HG03520 (cell line): ENCODE measurements around the gene PACSIN3.
"Not testable (repeated sequence)": the region's sequence is repeated elsewhere in the genome, so short reads cannot be mapped to it uniquely, and the experiment has no call there.

ENCODE experiments used
- ATAC-seq: cut with Tn5 transposase; IDR thresholded peaks from one replicate; pipeline ENCODE4 v1.9.1; 2021; ENCODE audit warnings: mild to moderate bottlenecking, moderate library complexity; ENCODE audit not compliant: unreplicated experiment

Gene PACSIN3

DNA sequence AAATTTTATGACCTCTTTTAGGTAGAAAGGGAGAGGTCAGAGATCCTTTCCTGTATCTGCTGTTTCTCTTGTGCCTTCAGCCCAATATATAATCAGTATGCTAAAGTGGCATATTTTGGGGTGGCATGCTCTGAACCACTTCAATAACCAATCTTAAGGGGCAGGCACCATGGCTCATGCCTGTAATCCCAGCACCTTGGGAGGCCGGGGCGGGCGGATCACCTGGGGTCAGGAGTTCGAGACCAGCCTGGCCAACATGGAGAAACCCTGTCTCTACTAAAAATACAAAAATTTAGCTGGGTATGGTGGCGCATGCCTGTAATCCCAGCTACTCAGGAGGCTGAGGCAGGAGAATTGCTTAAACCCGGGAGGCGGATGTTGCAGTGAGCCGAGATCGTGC, 11.9 kb upstream of the PACSIN3 start:
- not testable (repeated sequence) for ATAC-seq

DNA sequence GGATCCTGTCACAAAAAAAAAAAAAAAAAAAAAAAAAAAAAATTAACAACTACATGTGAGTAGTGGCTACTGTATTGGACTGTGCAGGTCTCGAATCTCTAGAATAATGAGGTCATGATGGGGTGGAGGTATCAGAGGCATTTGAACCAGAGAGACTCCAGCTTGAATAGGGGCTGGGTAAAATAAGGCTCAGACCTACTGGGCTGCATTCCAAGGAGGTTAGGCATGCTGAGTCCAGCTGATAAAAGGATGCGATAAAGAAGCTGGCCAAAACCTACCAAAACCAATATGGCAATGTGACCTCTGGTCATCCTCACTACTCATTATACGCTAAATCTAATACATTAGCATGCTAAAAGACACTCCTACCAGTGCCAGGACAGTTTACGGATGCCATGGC, 5.9 kb upstream of the PACSIN3 start:
- no peak for ATAC-seq

DNA sequence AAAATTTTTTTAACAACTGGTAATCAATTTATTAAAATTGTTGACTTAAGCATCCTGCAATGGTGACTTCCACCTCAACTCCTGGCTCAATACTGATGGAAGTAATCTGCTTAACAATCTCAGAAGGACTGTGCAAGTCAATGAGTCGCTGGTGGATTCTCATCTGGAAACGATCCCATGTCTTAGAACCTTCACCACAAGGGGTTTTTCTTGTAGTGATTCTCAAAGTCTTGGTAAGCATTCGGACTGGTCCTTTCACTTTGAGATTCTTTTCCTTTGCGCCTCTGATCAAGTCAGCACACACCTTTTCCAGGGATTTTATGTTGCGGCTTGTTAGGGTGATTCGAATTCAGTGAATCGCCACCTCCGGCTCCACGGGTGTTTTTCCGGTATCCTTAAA, 4.9 kb upstream of the PACSIN3 start:
- ATAC-seq, result not testable (repeated sequence)

DNA sequence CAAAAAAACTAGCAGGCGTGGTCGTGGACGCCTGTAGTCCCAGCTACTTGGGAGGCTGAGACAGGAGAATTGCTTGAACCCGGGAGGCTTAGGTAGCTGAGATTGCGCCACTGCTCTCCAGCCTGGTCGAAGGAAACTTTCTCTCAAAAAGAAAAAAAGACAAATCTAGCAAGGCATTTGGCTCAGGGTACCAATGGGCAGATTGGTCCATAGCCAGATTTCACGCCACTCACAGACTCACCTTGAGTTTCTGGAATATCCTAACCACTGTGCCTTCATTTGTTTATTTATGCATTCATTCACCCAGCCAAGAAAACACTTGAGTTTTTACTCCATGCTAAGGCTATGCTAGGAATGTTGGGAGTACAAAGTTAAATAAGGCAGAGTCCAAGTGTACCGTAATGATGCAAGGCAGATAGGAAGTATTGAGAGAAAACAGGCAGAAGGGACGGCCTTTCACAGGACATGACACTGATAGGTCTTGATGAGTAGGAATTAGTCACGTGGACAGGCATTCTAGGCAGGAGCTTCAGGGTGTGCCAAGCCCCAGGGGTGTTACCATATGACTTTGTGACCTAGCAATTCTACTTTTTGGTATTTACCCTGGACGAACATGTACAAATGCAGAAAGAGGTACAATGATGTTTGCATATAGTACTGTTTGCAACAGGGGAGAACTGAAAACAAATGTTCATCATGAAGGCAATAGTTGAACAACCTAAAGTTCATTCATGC, 3.0 kb upstream of the PACSIN3 start:
- ATAC-seq, result no peak

DNA sequence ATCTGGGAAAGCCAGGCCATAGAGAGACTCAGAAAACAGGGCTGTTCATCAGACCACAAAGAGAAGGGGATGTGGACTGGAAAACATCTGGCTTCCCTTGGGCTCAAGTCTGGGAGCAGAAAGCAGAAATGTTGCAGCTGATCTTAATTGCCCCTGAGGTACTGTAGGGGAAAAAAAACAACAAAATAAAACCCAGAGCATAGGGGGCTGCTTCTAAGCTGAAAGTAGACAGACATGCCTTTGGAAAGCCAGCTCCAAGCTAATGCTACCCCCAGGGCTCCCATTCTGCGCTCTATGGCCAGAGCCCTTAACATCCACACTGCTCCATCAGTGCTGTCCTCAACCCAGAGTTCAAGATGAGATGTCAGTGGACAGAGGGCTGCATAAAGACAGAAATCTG, 2.0 kb upstream of the PACSIN3 start:
- ATAC-seq, result no peak

DNA sequence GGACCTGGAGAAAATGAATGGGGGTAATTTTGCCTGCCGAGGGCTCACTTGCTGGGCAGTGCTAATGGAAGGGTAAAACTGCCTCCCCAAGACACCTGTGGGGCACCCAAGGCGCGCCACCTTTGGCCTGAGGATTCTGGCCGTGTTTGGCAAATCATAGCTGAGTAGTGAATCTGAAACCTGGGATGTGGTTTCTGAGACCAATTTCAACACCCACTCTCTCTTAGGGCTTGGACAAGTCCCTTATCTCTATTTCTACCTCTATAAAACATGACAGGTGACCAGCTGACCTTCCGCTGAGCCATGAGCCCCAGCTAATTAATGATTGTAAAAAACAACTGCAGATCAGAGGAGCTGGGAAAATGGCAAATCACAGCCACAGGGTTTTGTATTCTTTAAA, 1.5 kb upstream of the PACSIN3 start:
- no peak for ATAC-seq

DNA sequence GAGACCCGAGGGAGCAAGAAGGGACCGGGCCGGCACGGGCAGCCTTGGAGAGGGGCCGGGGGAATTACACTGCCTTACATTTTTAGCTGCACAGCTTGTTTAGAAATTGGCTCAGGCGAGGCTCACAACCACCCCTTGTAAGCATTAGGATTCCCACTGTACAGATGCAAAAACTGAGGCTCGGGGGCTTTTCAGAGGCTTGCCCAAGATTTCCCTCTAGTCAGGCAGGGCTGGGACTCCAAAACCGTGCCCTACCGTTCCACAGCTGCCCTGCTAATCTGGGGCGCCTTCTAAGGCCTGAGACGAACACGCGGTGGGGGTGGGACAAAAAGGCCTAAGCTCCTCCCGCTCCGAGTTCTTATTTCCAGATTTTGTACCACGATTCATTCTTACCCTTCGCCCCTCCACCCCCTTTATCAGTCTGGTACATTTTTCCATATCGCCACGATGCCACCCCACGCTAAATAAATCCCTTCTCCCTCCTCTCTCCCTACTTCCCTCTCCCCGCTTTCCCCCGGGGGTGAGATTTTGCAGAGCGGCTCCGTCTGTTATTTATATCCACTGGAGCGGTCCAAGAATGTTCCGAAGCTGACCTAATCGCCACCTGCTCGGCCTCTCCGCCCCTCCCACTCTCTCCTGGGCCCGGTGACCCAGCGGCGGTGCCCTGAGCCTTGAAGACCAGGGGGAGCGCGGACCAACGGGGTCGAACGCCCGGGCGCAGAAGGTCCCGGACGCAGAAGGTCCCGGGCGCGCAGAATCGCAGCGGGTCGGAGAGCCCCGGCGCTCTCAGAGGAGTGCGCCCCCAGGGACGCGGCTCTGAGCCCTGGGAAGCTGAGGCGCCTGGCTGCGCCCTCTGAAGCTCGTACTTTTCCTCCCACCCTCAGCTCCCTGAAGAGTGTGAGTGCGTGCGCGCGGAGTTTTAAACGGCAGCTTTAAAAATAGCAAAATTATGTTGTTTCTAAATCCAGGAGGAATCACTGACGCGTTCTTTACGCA, 764 bp upstream of the PACSIN3 start:
- no peak for ATAC-seq

DNA sequence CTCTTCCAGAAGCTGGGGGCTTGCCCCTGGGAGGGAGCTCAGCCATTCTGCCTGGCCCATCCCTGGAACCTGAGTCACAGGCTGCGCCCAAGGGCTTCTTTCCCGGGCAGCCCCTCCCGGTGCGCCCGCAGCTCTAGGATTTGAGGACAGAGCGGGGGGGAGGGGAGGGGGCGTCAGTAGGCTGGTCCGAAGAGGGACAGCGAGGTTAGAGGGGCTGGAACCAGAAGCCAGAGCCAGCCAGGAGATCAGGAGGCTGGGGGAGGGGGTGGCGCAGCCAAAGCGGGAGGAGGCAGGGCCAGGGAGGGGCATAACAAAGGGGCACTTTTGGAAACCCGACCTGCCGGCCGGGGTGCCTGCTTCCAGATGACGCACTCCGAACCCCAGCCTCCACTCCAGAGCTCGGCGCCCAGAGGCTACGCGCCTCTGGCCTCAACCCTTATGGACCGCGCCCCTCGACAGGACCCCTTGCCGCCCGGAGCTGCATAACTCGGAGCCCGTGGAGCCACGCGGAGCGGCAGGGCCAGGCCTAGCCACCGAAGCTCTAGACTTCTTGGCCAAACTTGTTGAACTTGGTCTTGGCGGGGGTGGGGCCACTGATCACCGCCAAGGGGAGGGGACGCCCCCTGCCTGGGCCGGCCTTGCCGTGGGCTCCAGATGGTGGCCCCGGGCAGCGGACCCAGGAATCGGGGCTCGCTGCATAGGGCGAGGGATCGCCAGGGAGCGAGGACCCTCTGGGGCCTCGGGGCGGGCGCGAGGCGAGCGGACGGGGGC, 744 bp downstream of the PACSIN3 start:
- no peak for ATAC-seq

DNA sequence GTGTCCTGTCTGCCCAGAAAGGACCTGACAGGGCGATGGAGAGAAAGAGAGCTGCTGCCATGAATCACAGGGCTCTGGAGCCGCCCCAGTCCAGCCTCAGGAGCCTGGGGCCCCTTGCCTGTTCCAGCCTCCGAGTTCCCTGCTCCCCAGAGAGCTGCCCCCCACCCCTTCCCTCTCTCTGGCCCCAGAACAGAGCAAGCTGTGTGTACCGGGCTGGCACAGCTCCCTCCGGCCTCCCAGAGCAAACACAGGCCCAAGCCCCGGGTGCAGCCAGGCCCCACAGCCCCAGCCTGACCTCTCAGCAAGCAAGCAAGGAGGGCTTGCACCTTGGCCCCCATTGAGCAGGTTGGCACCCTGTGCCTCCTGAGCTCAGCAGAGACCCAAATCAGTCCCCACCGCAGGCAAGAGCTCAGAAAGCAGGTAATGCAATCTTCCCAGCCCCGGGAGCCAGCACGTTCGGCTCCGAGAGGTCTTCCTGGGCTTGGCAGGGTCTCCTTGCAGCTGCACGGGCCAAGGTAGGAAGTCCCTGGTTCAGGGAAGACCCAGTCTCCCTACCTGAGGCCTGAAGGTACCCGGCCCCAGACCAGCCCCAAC, 1.4 kb downstream of the PACSIN3 start:
- ATAC-seq, result no peak

DNA sequence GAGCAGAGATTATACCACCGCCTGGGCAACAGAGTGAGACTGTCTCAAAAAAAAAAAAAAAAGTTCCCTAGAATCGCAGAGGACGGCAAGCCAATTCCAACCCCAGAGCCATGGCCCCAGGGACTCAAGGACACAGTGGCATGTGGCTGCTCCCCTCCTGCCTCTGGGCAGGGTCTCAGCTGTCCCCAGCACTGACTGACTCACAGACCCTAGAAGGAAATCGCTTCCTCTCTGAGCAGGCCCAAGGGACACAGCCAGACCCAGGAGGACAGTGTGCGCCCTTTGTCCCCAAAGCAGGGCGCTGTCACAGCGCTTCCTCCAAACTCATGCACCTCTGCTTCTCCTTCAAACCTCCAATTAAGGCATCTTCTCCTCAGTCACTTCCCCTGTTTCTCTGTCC, 2.3 kb downstream of the PACSIN3 start:
- no peak for ATAC-seq

DNA sequence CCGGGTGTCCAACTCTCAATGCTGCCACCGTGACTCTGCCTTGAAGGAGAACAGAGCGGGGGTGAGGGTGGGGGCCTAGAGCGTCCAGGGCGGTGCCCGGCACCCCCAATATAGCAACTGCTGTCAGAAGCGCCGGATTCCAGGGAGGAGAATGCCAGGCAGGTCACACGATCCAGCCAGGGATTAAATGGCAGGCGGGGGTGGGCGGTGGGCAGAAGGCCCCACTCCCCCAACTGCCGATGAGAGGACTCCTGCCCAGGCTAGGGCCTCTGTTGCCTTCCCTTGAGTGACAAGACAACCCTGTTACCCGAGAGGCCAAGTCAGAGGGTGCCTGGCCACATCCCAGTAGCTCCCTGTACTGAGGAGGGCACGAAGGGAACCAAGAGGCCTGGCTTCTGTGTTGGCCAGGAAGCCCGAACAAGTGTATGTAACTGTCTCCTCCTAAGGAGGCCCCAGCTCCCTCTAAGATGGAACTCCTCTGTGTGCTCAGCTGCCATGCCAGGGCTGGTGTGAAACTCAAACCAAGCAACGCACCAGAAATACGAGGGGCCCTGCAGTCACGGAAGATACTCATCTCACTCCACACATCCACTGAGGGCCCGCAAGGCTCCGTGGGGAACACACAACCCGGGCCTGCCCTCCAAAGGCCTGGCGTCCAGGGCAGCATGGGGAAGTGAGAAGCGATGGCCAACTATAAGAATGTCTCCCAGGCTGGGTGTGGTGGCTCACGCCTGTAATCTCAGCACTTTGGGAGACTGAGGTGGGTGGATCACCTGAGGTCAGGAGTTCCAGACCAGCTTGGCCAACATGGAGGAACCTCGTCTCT, 3.0 kb downstream of the PACSIN3 start:
- no peak for ATAC-seq

DNA sequence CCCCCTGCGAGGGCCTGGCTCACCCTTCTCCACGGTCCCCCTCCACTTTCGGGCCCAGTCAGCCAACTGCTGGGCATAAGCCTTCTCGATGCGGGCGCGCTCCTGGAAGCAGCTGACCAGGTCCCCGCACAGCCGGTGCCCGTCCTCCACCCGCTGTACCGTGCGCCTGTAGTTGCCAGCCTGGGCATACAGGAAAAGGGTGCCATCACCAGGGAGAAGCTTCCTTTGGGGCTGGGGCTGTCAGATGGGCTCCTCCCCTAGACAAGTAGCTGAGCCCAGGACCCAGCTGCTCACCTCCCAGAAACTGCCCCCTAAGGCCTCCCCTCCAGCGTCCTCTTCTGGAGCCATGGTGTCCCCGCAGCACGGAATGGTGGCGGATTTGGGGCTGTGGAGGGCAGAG, 3.9 kb downstream of the PACSIN3 start:
- no peak for ATAC-seq

DNA sequence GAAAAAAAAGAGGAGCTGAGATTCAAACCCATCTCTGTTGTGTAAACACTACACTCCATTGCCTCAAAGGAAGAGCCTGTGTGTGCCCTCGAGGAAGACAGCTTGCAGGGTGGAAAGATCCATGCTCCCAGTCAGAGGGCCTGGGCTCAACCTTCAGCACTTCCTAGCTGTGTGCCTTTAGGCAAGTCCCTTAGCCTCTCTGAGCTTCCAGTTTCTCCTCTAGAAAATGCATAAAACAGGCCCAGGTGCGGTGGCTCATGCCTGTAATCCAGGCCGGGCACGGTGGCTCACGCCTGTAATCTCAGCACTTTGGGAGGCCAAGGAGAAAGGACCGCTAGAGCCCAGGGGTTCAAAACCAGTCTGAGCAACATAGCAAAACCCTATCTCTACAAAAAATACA, 5.0 kb downstream of the PACSIN3 start:
- ATAC-seq, result no peak

DNA sequence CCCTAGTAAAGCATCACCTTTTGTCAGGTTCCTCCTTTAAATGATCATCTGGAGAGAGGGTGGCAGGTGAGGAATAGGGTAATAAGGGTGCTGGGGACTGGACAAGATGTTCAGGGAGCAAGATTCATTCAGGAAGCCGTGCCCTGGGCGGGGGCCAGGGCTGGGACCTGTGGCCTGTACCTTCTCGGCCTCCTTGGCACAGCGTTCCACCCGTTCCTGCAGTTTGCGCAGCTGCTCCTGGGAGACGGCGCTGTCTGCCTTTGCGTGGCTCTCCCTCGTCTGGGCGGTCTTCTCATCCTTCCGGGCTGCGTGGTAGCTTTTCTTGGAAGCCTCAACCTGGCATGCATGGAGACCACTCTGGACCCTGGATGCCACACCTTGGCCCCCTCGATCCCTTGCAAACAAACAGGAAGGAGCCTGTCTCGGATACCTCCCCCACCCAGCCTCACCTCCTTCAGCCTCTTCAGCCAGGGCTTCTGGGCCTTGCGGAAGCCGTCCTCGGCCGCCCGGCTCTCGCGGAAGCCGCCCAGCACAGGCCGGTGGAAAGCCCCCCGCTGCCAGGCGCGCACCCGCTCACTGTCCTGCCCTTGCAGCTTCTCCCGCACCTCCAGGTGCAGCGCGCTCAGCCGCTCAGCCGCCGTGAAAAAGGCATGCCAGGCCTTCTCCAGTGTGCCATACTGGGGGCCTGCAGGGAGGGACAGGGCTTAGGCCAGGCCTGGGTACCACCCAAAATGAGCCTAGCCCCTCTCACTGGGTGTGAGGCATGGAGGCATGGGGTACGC, 6.0 kb downstream of the PACSIN3 start:
- ATAC-seq, result no peak

DNA sequence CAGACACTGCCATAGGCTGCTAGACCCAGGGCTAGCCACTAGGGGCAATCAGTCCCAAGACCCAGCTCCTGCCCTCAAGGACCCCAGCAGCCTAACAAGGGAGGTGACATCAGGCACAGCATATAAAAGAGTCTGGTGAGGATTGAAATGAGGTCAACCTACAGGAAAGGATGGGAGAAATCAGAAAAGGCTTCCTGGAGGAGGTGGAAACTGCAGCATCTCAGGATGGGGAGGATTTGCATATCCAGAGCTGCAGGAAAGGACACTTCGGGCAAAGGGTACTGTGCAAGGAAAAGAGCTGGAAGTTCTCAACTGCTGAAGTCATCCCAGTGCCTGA, 6.6 kb downstream of the PACSIN3 start:
- no peak for ATAC-seq

DNA sequence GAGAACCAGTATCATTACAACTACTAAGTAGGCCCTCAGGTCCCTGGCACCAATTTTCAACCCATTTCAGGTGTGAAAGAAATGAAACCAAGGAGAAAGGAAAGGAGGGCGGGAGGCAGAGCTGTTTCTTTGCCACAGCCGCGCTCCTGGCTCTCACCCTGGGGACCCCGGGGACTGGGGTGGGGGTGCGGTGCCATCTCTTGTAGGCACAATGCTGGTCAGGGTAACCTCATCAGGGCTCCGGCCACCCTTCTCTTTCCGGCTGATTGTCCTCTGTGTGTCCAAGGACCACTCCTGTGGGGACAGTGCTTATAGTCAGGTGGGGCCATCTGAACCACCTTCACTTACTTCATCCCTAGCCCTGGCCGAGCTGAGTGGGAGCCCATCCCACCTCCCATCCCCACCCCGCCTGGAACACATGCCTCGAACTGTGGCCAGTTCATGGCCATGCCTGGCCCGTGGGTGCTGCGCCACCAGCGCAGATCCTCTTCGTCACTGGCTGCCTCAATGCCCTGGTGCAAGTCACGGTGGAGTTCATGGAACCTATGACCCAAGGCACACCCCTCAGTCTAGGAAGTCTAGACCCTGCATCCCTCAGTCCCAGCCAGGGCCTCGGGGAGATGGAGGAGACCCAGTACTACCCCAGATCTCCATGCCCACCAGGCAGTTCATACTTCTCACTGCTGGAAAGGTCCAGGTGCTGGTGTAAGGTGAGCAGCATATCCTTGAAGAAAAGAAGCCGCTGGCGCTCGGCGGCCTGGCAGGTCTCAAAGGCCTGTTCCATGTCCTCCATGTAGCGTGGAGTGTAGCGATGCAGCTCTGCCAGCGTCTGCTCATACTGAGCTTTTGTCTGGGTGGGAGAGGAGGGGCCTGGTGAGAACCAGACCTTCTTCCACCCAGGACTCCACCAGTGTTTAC, 7.2 kb downstream of the PACSIN3 start:
- ATAC-seq, result no peak

DNA sequence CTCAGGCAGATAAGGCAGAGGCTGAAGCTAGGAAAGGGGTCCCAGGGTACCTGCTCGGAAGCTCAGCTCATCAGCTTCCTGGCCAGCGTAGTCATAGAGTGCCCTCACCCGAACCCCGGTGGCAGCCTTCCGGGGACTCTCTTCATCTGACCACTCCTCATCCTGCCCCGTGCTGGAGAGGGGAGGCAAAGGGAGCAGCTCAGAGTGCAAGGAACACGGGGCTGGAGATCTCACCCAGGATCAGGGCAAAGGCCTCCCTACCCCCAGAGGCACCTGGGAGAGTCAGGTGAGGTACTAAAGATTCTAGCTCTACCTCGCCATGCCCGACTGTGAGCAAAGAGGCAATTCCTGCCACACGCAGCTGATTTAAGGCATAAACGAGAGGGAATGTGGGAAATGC, 7.9 kb downstream of the PACSIN3 start:
- no peak for ATAC-seq

DNA sequence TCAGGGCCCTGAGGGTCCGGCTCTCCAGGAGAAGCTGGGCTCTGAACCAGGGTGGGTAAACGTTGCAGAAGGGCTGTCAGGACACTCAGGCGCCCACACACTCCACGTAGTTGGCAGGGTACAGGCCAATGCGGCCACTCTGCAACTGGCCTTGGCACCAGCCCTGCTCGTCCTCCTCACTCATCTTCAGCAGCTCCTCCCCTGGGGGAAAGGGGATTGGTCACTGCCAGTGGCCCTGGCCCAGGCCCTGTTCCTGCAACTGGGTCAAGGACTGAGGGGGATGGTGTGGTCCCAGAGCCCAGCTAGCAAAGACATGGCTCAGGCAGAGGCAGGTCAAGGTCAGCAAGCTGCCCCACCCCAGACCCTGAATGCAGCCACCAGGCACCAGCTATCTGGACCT, 8.4 kb downstream of the PACSIN3 start:
- ATAC-seq, result no peak
